Lower leg skin (tissue), 4 donors: ENCODE results near the gene SPRYD7. TPM values are rescaled to one million over a fixed set of nuclear protein-coding genes. Genes with fewer than 3 reads are reported as not detected.
"Not testable (repeated sequence)": the region's sequence is repeated elsewhere in the genome, so short reads cannot be mapped to it uniquely, and the experiment has no call there.

Experiments used
- DNase-seq, 2 donors: peaks; one replicate each; pipeline ENCODE4 v3.0.0-alpha.2; 2019; ENCODE audit warnings: low spot score in 2 of 2
- H3K4me3 ChIP-seq: fragments of 200-600 bp; sonication (generic); 2 replicates; pipeline ENCODE4 v1.5.1; 2017; ENCODE audit warnings: mild to moderate bottlenecking, low read depth; ENCODE audit not compliant: poor library complexity, severe bottlenecking
- POLR2A ChIP-seq, 2 donors: fragments of 450-650 bp; IDR thresholded peaks; one replicate each; pipeline ENCODE4 v1.6.1; 2016 to 2017; ENCODE audit warnings: antibody characterized with exemption in 2 of 2, mild to moderate bottlenecking in 1 of 2, moderate library complexity in 1 of 2
- WGBS, 2 donors: methylation state at CpG; one replicate each; pipeline ENCODE4 v1.1.5; 2018; 5-methylcytosine and 5-hydroxymethylcytosine counted together
- intact Hi-C: fragments of 100-400 bp; cut with DNase I; formaldehyde crosslinking; loops from one replicate; pipeline ENCODE4 v1.15.0; 2023; ENCODE audit warnings: low total_unique reads
- total RNA-seq, 4 donors: library from RNA; depleted of rRNA; stranded (reverse); fragments of >200 nt; gene quantifications; one replicate each; pipeline ENCODE4 v1.1.0, GENCODE V29; 2016
- TF ChIP-seq, protein P1 (sequence below), 3 donors: fragments of 450-650 bp; IDR thresholded peaks; one replicate each; pipeline ENCODE4 v1.5.1; 2016; ENCODE audit warnings: antibody characterized with exemption in 3 of 3, mild to moderate bottlenecking in 3 of 3, moderate library complexity in 2 of 3

Gene SPRYD7
- total RNA-seq, 4 donors from 2014 or later = 6.4 to 9.3 (median 8.1) TPM

DNA sequence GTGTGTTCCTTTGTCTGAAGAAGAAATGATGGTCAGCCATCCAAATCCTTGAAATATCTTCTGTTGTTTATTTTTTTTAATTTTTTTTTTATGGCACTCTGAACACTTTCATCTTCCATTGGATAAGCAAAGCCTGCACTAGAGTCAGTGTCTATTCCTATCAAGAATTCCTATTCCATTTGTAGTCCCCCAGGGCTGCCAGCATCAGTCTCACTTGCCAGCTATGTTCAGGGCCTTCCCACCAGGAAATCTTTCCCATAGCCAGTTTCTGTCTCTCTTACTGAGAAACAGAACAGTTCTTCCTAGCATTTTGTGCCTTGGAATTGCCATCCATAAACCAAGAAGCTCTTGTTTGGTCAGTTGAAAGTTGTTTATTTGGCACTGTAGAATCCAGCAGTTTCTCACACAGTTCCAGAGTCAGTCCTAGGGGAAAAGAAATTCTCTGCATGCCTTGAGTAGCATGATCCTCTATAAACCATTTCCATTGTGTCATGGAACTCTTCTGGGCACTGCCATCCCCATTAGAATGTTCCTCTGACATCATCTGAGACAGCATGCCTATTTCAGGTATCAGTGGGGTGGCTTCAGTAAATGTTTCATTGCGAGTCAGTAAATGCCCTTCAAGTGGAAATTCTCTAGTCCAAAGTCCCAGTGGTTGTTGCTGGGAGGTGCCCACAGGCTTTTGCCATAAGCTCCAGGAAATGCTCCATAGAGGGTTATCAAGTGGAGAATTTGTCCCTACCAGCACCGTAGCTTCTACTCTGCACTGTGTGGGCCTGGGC lies 18.7 kb upstream of the SPRYD7 start:
- TF ChIP-seq, protein P1, sequence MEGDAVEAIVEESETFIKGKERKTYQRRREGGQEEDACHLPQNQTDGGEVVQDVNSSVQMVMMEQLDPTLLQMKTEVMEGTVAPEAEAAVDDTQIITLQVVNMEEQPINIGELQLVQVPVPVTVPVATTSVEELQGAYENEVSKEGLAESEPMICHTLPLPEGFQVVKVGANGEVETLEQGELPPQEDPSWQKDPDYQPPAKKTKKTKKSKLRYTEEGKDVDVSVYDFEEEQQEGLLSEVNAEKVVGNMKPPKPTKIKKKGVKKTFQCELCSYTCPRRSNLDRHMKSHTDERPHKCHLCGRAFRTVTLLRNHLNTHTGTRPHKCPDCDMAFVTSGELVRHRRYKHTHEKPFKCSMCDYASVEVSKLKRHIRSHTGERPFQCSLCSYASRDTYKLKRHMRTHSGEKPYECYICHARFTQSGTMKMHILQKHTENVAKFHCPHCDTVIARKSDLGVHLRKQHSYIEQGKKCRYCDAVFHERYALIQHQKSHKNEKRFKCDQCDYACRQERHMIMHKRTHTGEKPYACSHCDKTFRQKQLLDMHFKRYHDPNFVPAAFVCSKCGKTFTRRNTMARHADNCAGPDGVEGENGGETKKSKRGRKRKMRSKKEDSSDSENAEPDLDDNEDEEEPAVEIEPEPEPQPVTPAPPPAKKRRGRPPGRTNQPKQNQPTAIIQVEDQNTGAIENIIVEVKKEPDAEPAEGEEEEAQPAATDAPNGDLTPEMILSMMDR (IDR thresholded peaks at IDR 0.05) = no peak
- TF ChIP-seq POLR2A (IDR thresholded peaks at IDR 0.05) = no peak
- WGBS, 2 donors = 77 to 81% methylated on average over 2 of the region's 2 CpGs
- no peak for DNase-seq
- no peak overlapping the region for H3K4me3 ChIP-seq
- intact Hi-C loops = no loop called here

DNA sequence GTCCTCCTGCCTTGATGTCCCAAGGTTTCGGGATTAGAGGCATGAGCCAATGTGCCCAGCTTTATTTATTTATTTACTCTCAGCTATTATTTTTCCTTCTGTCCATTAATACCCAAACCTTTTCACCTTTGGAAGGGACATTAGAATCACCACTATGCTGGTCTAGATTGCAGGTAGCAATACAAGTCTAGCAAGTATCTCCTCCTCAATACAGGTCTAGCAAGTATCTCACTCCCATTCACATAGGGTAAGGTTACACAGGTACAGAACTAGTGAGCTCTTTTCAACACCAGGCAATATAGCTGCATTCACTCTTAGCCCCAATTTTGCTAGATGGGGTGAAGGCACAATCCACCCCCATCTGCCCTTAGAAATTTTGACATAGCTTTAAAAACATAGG lies 17.4 kb upstream of the SPRYD7 start:
- H3K4me3 ChIP-seq = no peak overlapping the region
- 97 to 100% methylated on average over 1 of the region's 1 CpG for WGBS, 2 donors
- DNase-seq = no peak
- intact Hi-C loops = no loop called here
- TF ChIP-seq, protein P1 (IDR thresholded peaks at IDR 0.05) = no peak
- no peak for TF ChIP-seq POLR2A (IDR thresholded peaks at IDR 0.05)

DNA sequence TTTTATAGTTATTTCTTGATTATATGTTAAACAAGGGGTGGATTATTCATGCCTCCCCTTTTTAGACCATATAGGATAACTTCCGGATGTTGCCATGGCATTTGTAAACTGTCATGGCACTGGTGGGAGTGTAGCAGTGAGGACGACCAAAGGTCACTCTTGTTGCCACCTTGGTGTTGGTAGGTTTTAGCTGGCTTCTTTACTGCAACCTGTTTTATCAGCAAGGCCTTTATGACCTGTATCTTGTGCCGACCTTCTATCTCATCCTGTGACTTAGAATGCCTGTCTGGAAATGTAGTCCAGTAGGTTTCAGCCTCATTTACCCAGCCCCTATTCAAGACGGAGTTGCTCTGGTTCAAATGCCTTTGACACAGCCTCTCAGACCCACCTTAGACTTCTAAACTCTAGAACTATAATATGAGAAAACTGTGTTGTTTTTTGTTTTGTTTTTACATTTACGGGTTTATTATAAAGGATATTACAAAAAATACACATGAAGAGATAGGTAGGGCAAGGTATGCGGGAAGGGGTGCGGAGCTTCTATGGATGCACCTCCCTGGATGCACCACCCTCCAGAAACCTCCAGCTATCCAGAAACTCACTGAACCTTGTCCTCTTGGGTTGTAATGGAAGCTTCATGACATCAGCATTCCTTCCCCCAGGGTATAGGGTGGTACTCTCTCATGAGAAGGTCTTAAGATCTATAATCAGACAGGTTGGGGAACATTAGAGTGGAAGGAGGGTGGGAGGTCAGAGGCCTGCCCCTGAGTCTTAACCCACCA lies 15.8 kb upstream of the SPRYD7 start:
- WGBS, 2 donors = 84 to 92% methylated on average over 7 of the region's 7 CpGs
- TF ChIP-seq POLR2A (IDR thresholded peaks at IDR 0.05) = no peak
- TF ChIP-seq, protein P1 (IDR thresholded peaks at IDR 0.05) = no peak
- intact Hi-C loops = no loop called here
- H3K4me3 ChIP-seq = no peak overlapping the region
- no peak for DNase-seq

DNA sequence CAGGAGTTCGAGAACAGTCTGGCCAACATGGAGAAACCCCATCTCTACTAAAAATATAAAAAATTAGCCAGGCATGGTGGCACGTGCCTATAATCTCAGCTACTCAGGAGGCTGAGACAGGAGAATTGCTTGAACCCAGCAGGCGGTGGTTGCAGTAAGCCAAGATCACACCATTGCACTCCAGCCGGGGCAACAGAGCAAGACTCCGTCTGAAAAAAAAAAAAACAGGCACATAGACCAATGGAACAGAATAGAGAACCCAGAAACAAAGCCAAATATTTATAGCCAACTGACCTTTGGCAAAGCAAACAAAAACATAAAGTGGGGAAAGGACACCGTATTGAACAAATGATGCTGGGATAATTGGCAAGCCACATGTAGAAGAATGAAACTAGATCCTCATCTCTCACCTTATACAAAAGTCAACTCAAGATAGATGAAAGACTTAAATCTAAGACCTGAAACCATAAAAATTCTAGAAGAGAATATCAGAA lies 12.7 kb upstream of the SPRYD7 start:
- intact Hi-C loops, DNase-seq, H3K4me3 ChIP-seq: not testable (repeated sequence)
- 92 to 97% methylated on average over 6 of the region's 6 CpGs for WGBS, 2 donors

DNA sequence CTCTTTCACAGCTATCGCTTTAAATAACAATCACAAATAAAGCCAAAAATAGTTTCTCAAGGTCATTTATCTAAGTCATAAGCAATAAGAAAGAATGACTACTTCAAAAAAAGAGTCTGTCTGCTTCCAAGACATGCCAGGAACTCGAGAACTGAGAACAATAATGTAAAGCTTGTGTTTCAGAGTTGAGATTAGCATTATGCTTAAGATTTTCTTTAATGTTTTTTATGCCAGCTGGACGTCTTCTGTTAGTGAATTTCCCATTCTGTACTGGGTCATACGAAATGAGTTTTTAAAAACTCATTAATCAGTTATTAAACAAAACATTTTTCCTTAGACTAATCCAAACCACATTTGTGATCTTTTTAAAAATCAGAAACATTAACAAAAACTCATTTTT lies 3.2 kb upstream of the SPRYD7 start:
- TF ChIP-seq POLR2A (IDR thresholded peaks at IDR 0.05) = no peak
- TF ChIP-seq, protein P1 (IDR thresholded peaks at IDR 0.05) = no peak
- 46 to 51% methylated on average over 4 of the region's 4 CpGs for WGBS, 2 donors
- DNase-seq = no peak
- intact Hi-C loops = no loop called here
- no peak overlapping the region for H3K4me3 ChIP-seq

DNA sequence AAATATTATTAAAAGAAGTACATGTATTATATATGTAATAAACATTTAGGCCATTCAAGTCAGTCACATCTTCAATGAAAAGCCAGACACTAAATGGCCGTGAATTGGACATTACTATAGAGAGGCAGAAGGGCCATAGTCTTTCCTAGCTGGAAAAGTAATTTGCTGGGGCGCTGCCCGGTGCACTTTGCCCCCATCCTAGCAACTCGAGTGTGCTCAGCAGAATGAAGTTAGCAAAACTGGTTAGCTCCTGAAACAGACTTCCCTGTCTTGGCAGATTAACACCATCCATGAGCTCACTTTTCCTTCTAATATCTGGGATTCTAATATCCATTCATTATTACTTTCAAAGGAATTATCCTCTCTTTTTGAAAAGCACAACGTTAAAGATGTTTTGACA lies 2.8 kb upstream of the SPRYD7 start:
- no peak for DNase-seq
- WGBS, 2 donors = 51 to 58% methylated on average over 5 of the region's 5 CpGs
- no peak overlapping the region for H3K4me3 ChIP-seq
- TF ChIP-seq, protein P1 (IDR thresholded peaks at IDR 0.05) = no peak
- TF ChIP-seq POLR2A (IDR thresholded peaks at IDR 0.05) = no peak
- intact Hi-C loops = no loop called here
